Measurements from ENCODE around the gene C22orf23.
"Not testable (repeated sequence)": the region's sequence is repeated elsewhere in the genome, so short reads cannot be mapped to it uniquely, and the experiment has no call there.

Gene C22orf23

DNA sequence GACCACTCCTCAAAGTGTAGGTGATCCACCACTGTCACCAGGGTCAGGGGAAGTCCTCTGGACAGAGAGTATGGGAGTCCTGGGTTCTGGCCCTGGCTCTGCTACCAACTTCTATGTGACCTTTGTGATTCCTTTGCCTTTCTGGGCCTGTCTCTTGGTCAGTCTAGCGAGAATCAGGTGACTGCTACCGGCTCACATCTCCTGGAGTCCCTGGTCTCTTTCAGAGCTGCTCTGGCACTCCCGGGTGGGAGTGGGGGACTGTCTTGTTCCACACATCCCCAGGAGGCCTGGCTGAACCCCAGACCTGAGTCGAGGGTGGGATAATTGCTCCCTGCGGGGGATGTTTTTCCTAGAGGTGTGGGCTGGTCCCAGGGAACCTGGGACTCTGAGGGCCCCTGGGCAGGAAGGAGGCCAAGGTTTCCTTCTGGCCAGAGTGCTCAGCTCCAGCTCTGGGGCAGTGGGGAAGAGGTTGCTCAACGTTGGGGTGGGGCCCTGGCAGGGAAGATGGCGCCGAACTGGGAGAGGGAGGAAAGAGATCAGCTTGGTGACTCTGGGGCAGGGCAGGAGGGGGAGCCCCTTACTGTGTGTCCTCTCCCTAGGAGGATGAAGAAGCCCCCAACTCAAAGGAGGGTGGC, 28.9 kb upstream of the C22orf23 start:
- DNase-seq, result no peak

DNA sequence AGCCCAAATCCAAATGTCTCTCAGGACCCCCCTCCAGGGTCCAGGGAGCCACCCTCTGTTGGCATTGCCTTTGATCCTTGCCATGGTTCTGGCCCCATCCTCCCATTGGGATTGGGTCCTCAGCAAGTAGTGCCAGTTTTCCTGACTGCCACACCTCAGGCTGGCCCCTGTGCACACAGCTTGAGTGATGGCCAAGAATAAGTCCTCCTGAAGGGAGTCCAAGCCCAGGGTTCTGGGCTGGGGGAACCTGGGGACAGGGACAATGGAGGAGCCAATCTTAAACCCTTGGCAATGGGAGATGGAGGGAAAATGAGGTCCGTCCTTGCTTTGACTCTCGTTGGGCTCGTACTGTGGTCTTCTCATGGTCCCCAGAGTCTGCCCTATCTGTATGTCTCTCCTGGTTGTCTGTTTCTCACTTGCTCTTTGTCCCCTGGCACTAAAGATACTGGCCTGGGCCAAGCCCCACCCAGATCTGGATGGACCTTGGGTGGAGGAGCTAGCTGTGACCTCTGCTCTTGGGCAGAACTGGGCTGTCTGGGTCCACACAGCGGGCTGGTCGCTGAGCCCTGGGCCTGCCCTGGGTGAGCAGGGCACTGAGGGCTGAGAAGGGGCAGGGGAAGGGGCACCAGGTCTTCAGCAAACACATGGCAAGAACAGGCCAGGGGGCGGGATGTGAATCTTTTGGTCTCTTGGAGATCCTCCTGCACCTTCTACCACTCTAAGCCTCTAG, 28.0 kb upstream of the C22orf23 start:
- no peak for DNase-seq

DNA sequence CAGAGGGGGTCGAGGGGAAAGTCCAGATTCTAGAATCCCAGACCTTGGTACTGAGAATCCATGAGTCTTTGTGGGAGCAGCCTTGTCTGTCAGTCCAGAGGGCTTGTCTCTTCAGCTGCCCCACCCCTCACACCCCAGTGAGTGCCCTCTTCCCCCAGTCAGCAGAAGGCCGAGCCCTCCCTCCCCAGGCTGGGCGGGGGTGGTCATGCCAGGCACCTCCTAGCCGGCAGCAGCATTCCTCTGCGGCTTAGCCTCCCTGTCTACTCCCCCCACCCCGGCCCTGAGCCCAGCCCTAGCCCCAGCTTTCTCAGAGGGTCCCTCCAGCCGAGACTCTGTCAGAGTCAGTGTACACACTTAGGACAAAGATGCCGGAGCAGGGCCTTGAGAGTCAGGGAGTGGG, 26.4 kb upstream of the C22orf23 start:
- no peak for DNase-seq

DNA sequence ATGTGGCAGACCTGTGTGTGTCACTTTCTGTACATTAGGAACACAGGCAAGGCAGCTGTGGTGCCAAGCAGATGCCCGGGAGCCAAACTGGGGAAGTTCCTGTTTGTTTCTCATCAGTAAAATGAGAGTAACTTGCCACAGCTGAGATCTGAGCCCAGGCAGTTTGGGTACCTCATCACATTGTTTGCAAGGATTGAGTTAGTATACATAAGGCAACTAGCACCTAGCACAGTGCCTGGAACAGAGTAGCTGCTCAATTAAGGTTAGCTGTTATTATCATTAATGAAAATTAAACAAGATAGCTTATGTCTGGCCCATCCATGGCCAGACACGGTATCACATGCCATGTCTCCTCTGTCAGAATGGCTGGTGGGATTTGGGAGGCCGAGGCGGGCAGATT, 23.1 kb upstream of the C22orf23 start:
- DNase-seq, result no peak

- DNase-seq, result not testable (repeated sequence)
Observed at GRCh38 chr22:37976022-37976421, 22.6 kb upstream of the C22orf23 start.

DNA sequence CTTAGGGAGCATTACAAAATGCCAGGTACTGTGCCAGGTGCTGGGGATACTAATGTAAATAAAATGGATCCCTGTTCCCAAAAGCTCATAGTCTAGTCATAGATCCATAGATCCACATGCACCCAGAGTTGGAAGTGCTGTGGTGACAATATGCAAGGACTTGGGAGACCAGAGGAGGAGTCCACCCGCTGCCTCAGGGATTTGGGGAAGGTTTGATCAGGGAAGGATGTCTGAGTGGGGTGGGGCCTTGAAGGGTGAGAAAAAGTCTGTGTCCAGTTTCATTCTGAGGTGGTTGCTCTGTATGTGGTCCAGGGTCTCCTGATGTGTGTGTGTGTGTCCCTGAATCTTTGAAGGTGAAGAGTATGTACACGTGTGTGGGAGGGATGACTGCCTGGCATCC, 21.8 kb upstream of the C22orf23 start:
- no peak for DNase-seq

DNA sequence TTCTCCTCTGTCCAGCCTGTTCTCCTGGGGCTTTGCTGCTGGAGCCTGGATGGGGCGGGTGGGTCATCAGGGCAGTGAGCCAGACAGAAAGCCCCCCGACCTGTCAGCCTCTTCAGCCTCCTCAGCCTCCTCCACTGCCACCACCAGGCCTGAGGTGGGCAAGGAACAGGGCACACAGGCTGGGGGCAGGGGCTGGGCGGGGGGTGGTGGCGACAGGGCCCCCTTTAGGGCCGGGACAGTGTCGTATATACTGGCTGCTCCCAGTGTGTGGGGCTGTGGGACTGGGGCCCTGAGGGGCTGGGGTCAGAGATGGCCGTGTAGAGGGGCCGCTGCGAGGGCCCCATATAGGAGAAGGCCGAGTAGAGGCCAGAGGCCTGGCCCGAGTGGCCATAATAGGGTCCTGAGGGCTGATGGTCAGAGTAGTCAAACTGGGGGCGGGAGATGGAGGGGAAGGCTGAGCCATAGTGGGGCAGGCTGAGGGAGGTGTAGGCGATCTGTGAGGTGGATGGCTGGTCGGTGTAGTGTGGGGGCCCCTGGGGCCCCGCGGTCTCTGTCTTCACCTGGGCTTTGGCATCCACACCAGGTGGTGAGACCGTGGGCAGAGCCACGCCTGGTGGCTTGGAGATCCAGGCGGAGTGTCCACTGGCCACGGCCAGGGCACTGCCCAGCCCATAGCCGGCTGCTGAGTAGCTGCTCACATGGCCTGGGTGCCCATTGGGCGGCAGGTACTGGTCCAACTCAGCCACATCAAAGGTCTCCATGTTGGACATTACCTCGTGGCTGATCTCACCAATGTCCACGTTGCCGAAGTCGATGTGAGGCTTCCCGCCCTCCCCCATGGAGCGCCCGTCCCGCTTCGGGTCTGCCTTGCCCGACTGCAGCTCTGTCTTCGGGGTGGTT, 20.1 kb upstream of the C22orf23 start:
- no peak for DNase-seq

GRCh38 chr22:37972527-37972926, 19.1 kb upstream of the C22orf23 start:
- DNase-seq, result no peak

GRCh38 chr22:37971475-37972434, 18.4 kb upstream of the C22orf23 start:
- no peak for DNase-seq

DNA sequence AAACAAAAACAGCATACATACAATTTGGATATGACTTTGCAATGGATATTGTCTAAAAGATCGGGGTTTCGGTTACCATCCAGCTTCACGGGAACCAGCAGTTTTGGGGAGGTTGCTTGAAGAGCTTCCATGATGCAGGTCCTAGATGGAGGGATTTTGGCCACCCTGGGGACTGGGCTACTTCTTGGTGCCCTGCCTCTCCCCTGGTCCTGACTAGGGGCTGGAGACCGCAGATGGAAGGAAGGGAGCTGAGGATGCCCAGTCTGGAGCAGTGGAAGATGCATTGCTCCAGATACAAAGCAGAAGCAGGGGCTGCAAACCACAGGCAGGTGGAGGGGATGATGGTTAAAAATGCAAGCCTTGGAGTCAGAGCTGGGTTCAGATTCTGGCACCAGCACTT, 17.5 kb upstream of the C22orf23 start:
- no peak for DNase-seq

DNA sequence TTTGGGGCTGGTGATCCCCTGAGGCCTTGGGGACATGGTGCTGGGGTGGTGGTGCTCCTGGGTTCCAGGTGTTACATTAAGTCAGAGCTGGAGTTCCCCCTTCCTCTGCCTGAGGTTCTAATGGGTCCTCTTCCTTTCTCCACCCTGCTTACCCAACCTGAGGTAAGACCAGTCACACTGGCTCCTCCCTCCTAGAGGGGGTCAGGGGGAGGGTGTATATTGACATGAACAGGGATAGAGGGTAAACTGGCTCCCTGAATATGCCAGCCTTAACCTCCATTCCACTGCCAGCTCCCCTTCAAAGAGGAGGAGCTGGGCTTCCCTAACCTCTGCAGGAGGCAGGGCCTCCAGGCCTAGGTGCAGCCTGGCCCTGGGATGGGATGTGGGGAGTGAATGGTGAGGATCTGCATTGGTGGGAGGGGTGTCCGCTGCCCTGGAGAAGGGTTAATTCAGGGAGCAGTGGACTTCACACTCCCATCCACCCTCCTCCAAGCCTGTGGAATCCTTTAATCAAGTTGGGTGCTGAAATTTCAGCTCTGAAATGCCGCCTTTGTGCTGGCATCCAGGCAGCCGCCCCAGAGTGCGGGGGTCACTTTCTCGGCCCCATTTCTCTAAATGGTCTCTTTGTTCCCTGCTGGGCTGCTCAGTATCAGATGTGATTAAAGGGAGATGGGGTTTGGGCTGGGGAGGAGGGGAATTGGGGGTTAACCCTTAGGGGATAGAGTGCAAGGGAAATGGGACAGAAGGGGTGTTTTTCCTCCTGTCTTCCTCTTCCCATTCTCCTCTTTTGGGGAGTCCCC, 15.3 kb upstream of the C22orf23 start:
- DNase-seq, result no peak

DNA sequence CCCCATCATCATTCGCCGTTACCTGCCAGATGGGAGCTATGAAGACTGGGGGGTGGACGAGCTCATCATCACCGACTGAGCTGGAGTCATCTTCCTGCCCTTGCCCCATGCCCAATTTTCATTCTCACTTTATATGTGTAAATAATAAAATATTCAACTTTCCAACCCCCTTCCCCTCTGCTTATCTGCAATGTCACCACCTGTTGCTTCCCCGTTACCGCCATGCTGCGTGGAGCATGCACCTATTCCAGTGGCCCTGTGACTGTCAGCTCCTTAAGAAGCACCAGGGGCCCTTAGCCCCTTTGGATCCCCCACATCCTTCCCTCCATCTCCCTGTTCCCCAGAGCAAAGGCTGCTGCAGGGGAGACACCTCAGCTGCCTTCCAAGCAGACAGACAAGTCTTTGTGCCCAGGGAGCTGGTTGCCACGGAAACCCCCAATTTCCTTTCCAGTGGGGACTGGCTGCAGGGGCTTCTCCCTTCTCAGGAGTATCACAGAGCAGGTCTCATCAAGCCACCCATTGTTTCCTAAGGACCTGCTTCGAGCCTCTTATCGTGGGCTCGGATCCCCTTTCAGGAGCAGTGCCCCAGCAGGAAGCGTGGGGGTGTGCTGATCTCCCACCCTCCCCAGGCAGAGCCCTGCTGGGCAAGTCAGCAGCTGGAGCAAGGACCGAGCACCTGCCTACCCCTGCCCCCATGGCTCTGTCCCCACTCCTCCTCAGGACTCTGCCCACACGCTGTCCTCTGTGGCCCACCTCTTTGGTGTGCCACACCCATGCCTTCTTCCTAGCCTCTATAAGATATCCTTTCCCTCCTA, 14.4 kb upstream of the C22orf23 start:
- DNase-seq, result no peak

- no peak for DNase-seq
Observed at GRCh38 chr22:37967147-37967546, 13.7 kb upstream of the C22orf23 start.

DNA sequence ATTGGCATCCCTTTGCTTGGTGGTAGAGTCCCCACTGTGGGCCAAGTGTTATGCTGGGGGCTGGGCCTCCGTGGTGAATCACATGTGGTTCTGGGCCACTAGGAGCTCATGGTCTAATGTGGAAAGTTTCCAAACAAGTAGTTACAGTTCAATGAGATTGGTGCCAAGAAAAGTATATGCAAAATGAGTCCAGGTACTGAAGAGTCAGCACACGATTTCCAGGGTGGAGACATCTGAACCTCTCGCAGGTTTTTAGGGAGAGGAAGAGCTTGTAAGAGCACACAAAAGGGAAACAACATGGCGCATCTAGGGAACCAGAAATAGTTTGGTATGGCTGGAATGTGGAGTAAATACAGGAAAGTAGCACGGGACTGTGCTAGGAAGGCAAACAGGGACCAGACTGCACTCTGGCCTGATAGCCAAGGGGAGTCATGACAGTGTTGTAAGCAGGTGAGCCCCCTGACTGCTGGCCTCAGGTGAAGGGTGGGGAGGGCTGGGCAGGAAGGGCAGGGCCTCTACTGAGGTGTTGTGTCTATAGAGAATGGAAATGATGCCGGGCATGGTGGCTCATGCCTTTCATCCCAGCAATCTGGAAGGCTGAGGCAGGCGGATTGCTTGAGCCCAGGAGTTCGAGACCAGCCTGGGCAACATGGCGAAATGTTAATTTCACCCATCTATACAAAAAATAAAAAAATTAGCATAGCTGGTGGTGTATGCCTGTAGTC, 12.7 kb upstream of the C22orf23 start:
- no peak for DNase-seq

DNA sequence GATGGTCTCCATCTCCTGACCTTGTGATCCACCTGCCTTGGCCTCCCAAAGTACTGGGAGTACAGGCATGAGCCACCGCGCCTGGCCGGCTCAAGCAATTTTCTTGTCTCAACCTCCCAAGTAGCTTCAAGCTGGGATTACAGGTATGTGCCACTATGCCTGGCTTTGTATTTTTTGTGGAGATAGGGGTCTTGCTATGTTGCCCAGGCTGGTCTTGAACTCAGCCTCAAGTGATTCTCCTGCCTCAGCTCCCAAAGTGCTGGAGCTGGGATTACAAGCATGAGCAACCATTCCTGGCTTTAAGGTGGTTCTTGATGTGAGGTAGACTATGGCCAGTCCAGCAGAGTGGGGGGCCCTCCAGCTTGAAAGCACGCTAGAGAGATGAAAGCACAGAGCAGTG, 7.7 kb upstream of the C22orf23 start:
- DNase-seq, result no peak

DNA sequence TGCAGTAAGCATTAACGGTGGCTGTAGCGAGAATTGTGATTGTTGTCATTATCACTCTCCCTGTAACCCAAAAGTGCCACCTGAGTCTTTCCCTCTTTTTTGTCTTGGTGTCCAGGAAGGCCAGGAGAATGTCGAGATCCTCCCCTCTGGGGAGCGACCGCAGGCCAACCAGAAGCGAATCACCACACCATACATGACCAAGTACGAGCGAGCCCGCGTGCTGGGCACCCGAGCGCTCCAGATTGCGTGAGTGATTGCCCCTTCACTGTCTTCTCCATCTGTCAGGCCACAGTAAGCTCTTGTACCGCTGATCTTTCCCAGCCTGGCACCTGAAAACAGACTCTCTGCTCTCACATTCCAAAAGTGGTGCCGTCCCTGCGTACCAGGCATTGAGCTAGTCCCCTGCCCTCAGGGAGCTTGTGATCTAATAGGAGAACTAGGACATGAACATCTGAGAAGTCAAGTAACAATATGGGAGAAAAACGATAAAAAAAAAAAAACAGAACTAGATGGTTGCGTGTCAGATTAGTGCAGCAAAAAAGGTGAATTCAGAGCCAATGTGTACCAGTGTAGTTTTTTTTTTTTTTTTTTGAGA, 5.9 kb upstream of the C22orf23 start:
- no peak for DNase-seq

DNA sequence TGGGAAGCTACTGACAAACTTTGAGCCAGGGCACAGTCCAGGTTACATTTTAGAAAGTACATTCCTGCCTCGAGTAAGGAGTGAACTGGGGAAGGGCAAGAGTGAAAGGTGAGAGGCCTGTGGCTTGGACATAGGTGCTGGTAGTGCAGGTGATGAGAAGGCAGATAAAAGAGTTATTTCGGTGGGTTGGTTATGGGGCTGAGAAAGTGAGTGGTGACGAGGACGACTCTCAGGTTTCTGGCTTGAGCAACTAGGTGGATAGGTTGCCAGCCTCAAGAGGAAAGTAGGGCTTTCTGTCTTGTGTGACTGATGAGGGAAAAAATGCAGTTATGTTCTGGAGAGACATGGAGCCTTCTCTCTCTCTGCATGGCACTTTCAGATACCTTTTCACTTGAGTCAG, 3.8 kb upstream of the C22orf23 start:
- DNase-seq, result no peak

- DNase-seq, result not testable (repeated sequence)
Observed at GRCh38 chr22:37955825-37956397, 2.5 kb upstream of the C22orf23 start.

DNA sequence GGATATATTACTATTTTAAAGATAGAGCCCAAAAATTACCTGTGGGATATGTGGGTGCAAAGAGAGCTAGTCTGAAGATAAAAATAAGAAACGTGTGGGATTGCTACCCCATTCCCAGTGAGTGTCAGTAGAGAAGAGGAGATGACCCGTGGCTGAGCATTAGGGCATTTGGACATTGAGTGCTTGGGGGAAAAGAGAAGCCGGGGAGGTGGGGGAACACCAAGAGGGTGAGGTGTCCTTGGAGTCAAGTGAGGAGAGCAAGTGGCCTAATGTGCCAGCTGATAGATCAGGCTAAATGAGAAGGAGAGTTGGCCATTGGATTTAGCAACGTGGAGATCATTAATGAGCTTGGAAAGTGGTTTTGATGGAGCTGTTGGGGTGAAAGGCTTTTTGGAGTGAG, 1.3 kb upstream of the C22orf23 start:
- no peak for DNase-seq
